IPS-18c (cell line): ENCODE results near the gene ATP2A3.
"Not testable (repeated sequence)": the region's sequence is repeated elsewhere in the genome, so short reads cannot be mapped to it uniquely, and the experiment has no call there.

Source experiments
- H3K4me3 ChIP-seq: 2 replicates; pipeline ENCODE4 v1.7.0; 2013; ENCODE audit warnings: low read depth, mild to moderate bottlenecking, low read length, moderate library complexity; ENCODE audit not compliant: insufficient read depth
- H3K9me3 ChIP-seq: one replicate; pipeline ENCODE4 v1.6.1; 2013; ENCODE audit warnings: mild to moderate bottlenecking, low read length, moderate library complexity; ENCODE audit not compliant: control insufficient read depth, insufficient read depth

ATP2A3 gene

DNA sequence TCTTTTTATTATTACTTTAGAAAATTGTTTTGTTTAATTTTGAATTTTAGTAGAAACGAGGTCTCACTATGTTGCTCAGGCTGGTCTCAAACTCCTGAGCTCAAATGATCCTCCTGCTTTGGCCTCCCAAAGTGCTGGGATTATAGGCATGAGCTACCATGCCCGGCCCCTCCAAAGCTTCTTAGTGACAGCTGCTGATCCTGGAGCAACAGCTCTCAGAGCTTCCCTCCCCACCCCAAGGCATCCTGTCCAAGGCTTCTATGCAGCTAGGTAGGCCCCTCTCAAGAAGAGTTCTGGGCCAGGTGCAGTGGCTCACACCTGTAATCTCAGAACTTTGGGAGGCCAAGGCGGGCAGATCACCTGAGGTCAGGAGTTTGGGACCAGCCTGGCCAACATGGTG lies 15.7 kb downstream of the ATP2A3 start:
- not testable (repeated sequence) for H3K9me3 ChIP-seq, H3K4me3 ChIP-seq

DNA sequence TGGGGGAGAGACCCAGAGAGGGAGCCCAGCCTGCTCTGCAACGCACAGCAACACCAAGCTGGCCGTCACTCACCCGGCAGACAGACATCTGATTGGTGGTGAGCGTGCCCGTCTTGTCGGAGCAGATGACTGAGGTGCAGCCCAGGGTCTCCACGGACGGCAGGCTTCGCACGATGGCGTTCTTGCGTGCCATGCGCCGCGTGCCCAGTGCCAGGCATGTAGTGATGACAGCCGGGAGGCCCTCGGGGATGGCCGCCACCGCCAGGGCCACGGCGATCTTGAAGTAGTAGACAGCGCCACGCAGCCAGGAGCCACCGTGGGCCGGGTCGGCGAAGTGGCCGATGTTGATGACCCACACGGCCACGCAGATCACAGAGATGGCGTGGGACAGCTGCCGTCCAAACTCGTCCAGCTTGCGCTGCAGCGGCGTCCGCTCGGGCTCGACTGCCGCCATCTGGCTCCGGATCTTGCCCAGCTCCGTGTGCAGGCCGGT lies 16.9 kb downstream of the ATP2A3 start:
- H3K9me3 ChIP-seq: no peaks in the 10 kb centered on the region
- H3K4me3 ChIP-seq: no peak overlapping the region

DNA sequence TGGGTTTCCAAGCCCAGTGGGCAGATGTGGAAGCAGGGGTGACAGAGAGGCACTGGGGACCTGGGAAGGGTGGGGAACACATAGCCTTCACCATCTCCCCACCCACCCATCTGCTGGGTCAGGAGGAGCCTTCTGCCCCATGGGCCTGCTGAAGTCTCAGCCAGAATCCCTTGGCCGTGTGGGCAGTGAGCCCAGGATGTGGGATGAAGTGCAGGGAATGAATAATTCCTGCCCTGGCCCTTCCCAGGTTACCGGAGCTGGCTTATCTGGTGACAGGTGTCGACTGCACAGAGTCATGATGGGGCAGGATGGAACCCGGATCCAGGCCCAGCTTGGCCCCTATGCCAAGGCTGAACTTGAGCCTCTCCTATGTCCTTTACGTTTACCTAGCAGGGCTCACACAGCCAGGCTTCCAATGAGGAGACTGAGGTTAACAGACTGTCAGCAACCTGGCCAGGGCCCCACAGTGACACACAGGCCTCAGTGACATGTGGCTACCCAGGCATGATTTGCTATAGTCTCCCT lies 17.5 kb downstream of the ATP2A3 start:
- Histone ChIP-seq H3K9me3 (no peaks in the 10 kb centered on the region), H3K4me3 (no peak overlapping the region)

DNA sequence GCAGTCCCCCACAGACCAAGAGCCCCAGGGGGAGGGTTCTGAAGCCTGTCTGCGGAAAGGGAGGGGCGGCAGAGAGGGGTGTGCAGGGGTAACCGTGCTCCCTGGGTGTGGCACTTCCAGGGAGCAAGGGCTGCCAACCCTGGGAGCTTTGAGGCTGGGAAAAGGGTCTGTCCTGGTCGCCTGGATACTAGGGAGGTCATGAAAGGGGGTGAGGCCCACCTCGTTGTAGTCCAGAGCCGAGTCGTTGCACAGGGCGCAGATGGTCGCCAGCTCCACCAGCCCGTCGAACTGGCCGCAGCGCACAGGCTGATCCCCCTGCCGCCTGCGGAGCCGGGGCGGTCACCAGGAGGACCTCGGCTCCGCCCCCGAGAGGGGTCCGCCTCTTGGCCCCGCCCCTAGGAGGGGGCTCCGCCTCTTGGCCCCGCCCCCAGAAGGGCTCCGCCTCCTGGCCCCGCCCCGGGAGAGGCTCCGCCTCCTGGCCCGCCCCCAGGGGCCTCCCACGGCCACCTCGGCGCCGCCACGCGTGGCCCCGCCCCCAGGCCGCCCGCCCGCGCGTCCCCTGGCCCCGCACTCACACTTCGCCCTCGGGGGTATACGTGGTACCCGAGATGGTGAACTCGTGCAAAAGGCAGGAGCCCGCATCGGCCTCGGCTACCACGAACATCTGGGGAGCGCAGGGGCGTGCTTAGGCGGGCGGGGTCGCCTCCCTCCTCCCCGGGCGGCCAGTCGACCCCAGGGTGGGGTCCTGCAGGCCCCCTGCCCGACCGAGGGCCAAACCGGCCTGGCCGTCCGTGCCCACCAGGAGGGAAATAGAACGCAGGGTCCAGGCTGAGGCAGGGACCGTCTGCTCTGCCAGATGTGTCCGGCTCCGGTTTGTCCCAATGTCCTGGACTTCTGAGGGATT lies 19.5 kb downstream of the ATP2A3 start:
- H3K9me3 ChIP-seq: no peaks in the 10 kb centered on the region
- H3K4me3 ChIP-seq: peak overlapping the region; percentile 60

DNA sequence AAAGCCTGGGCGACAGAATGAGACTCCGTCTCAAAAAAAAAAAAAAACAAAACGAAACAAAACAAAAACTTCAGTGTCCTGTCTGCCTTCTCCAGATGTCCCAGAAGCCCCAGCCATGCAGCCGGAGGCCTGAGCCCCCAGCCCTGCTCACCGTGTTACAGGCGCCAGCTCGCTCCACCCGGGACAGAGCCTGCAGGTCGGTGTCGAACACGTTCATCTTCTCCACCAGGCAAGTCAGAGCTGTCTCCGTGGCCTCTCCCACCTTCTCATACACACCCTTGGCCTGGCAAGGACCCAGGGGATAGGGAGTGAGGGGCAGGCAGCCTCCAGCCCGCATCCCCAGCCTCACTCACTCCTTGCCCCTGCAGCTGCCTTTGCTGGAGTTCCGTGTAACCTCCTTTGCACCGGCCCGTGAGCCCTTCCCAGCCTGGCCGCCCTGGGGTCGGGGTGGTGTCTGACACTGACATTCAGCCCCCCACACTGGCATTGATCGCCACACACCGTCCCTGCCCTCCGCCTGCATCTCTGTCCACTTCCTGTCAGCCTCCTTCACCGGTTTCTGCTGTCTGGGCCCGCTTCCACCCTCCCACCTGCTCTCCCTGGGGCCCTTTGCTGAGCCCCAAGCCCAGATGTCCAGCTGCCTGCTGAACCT lies 20.9 kb downstream of the ATP2A3 start:
- no peak overlapping the region for H3K4me3 ChIP-seq
- no peaks in the 10 kb centered on the region for H3K9me3 ChIP-seq

DNA sequence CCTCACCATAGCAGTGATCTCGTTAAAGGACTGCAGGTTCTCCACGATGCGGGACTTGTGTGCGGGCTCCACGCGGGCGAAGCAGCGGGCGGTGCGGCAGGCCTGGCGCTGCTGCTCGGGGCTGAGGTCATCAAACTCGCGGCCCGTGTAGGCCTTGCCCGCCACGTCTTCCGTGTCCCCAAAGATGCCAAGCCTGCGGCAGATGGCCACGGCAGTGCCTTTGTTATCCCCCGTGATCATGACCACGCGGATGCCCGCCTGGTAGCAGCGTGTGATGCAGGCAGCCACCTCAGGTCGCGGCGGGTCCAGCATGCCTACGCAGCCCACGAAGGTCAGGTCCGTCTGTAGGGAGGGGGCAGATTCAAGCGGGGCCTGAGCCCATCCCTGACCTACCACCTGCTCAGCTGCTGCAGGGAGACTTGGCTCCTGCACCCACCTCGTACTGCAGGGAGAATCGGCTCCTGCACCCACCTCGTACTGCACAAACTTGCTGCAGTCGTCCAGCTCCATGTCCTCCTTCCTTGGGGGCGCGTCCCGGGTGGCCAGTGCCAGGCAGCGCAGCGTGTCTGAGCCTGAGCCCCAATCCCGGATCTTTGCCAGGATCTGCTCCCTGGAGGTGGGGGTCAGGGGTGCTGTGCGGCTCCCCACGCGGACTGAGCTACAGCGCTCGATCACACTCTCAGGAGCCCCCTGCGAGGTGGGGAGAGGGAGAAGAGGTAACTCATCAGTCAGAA lies 23.1 kb downstream of the ATP2A3 start:
- no peak overlapping the region for H3K4me3 ChIP-seq

DNA sequence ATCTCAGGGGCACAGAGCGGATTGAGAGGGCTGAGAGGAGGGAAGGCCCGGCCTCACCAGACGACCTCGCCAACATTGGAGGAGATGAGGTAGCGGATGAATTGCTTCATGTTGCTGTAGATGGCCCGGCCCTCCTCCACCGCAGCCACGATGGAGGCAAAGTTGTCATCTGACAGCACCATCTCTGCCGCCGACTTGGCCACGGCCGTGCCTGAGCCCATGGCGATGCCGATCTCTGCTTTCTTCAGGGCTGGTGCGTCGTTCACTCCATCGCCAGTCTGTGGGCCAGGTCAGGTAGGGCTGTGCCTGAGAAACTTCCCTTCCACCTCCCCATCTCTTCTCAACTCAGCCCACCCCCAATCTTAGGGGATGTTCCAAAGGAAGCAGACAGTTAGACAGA lies 26.9 kb downstream of the ATP2A3 start:
- Histone ChIP-seq H3K4me3 (no peak overlapping the region), H3K9me3 (no peaks in the 10 kb centered on the region)

More for the DNA sequence above, 23.1 kb downstream of the ATP2A3 start:
- H3K9me3 ChIP-seq: no peaks in the 10 kb centered on the region

DNA sequence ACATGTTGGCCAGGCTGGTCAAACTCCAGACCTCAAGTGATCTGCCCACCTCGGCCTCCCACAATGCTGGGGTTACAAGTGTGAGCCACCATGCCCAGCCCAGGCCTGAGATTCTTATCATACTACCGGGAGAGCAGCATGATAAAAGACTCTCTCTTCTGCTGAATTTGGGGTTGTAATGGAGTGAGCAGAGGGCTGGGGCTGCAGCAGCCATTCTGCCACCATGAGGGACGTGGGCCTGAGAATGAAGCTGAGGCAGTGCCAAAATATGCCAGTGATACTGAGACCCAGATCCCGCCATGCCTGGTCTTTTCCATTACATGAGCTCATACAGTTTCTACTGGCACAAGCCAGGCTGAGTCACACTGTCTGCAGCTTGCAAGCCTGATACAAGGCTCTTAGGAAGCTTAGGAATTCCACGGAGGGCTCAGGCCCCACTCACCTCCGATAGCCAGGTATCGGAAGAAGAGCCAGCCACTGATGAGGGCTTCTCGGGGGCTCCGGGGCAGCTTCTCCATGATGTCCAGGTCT lies 28.3 kb downstream of the ATP2A3 start:
- H3K9me3 ChIP-seq: no peaks in the 10 kb centered on the region
- H3K4me3 ChIP-seq: no peak overlapping the region

DNA sequence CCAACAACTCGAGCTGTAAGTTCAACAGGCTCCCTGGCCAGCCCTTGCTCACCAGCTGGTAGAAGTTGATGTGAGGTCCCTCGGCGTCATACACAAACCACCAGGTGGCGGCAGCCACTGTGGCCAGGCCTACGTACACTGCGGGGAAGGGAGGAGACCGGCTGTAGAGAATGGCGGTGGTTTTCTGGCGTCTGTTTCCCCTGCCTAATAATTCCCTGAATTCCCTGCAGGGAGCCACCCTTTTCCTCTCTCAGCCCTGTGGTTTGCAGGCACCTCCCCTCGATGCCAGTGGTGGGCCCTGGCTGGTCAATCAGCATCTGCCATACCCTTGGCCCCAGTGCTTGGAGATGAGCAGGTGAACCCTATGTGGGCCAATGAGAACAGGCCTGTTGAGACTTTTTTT lies 29.1 kb downstream of the ATP2A3 start:
- no peak overlapping the region for H3K4me3 ChIP-seq

DNA sequence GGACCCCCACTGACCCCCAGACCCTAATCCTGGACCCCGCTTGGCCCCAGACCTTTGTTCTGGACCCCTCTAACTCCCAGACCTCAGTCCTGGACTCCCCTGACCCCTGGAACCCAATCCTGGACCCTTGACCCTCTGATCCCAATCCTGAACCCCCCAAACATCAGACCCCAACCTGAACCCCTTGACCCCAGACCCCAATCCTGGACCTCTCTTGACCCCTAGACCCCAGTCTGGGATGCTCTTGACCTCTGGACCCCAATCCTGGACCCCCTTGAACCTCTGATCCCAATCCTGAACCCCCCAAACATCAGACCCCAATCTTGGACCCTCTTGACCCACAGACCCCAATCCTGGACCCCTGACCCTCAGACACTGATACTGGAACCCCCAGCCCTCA lies 34.5 kb downstream of the ATP2A3 start:
- Histone ChIP-seq H3K9me3 (no peaks in the 10 kb centered on the region), H3K4me3 (no peak overlapping the region)

More for the DNA sequence above, 29.1 kb downstream of the ATP2A3 start:
- H3K9me3 ChIP-seq: no peaks in the 10 kb centered on the region

DNA sequence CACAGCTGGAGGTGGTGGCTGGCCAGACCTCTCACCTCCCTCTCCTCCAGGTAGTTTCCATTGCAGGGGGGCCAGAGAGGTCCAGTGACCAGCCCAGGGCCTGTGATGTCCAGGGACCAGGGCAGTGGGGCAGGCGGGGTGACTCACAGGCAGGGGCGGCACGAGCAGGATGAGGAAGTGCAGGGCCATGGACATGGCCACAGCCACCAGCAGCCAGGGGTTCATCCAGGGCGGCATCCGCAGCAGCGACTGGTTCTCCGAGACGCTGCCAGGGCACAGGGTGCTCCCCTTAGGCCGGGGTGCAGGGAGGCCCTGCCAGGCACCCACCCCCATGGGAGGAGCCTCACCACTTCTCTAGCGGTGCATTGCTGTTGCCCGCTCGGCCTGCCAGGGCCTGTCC lies 35.1 kb downstream of the ATP2A3 start:
- Histone ChIP-seq H3K9me3 (no peaks in the 10 kb centered on the region), H3K4me3 (no peak overlapping the region)

DNA sequence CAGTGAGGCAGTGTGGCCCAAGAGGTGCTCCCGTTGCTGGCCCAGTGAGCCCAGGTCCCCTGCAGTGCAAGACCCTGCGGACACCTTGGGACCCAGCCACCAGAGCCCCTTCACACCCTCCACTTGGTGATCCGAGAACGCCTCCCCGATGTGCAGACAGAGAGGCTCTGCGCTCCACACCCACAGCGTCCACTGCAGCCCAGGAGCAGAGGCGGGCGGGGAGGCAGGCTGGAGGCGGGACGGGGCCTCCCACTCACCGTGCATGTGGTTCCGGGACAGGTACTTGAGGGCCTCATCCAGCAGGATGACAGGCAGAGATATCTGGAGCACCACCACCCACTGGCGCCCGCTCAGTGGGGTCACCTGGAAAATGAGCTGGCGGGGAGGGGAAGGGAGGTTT lies 35.8 kb downstream of the ATP2A3 start:
- H3K9me3 ChIP-seq: no peaks in the 10 kb centered on the region
- H3K4me3 ChIP-seq: no peak overlapping the region

DNA sequence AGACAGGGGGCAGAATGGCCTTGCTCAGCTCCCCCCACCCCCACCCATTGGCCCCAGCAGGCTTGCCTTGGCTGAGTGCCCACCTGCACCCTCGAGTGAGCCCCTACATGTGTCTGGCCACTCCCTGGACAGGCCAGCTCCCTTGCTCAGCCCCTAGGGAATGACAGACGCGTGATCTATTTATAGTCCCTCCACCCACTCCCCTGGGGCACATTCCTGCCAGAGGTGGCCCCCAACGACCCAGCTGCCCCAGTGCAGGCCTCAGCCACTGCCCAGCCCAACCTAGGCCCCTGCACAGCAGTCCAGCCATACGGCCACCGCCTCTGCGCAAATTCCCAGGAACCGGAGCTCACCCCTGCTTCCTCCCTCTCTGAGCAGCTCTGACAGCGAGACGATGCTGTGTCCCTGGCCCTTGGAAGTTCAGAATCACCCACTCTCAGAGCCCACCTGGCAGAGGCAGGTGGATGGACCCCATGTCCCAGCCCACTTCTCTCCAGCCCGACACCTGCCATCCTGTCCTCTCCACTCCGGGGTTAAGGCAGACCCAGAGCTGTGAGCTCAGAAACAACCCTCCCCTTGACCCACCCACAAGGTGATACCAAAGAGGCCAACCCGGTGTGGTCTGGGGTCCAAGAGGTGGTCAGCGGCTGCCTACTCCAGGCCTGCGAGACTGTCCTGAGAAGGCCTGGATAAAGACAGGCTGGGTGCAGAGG lies 36.5 kb downstream of the ATP2A3 start:
- H3K9me3 ChIP-seq: no peaks in the 10 kb centered on the region
- H3K4me3 ChIP-seq: no peak overlapping the region

DNA sequence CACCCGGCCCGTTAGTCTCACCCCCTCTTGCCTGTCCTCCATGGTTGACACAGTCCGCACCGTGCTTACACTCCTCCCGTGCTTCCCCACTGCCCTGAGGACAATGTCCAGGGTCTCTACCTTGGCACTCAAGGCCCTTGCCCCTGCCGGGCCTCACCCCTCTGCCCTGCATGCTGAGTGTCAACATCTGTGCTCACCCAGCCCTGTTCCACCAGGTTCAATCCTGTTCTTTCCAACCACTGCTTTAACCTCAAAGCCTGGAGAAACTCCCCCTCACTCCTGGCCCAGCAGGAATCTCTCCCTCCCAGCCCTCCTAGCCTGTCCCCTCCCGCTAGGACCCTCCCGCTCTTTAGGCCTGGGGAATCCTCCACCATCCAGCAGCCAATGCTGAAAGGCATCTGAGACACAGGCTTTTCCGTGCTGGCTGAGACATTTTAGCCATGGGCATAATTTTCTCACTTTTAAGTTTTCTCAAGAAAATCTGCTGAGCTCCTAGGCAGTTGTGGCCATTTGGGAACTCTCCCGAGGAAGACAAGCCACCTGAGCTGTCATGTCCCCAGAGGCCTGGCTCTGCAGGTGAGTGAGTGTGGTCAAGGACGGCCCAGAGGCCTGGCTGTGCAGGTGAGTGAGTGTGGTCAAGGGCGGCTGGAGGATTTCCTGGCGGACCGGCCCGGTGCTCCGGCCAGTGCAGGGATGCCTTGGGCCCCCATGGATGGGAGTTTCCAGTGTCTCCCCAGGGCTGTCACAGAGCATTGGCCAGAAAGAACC lies 37.2 kb downstream of the ATP2A3 start:
- Histone ChIP-seq H3K4me3 (no peak overlapping the region), H3K9me3 (no peaks in the 10 kb centered on the region)

DNA sequence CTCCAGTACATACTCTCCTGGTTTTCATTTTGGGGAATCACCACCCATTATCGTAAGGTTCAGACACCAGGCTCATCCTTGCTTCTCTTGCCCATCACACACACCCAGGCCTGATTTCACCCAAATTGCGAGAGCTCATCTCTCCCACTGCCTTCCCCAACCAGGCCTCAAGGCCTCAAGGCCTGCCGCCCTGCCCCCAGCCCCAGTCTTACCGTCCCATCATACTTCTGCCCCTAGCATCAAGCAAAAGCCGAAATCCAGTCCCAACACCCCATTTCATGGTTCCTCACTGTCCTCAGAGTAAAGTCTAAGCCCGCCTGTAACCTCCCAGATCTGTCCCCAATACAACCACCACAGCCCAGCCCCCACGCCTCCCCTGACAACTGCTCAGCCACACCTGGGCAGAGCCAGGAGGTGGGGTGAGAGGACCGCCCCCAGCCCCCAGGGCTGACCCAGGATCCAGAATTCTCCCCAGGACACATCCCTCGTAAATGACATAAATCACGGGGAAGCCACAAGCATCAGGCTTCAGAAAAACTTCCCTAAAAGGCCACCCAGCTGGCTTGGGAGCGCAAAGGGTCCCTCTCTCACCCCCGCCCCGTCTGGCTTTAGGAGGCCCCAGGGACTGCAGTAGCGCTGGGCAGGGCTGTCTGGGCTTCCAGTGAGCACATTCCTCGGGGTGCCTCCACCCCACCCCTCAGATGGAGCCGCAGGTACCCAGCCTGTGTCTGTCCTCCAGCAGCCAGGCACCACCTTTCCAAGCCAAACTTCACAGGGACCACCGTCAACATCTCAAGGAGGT lies 38.4 kb downstream of the ATP2A3 start:
- Histone ChIP-seq H3K4me3 (no peak overlapping the region), H3K9me3 (no peaks in the 10 kb centered on the region)
